PC-9 (cell line): ENCODE data around the gene NUDT9. TPM values are rescaled to one million over a fixed set of nuclear protein-coding genes. Genes with fewer than 3 reads are reported as not detected.
"Not testable (repeated sequence)": the region's sequence is repeated elsewhere in the genome, so short reads cannot be mapped to it uniquely, and the experiment has no call there.

ENCODE experiments used
- BruUV-seq: library from RNA; stranded (reverse); fragments of 400-500 nt; replicated peaks from 2 replicates; lab custom pipeline; 2021; lab: Mats Ljungman, UMichigan
- CTCF ChIA-PET: fragments of 300-600 bp; sonication (Branson Sonifier 250); formaldehyde crosslinking; loops from one replicate; lab custom pipeline; 2022; ENCODE audit warnings: antibody characterized with exemption; lab: Charles Lee
- POLR2A ChIA-PET: fragments of 300-600 bp; sonication (Branson Sonifier 250); formaldehyde crosslinking; loops from one replicate; lab custom pipeline; 2022; ENCODE audit warnings: antibody characterized with exemption; ENCODE audit not compliant: unreplicated experiment; lab: Charles Lee
- DNase-seq, 2 experiments: peaks; one replicate each; pipeline versions ENCODE4 v3.0.0 to v3.0.0-alpha.2; 2015 to 2022; ENCODE audit warnings: mixed read lengths in 1 of 2
- H2AFZ ChIP-seq: fragments of 200-600 bp; sonication (generic); 2 replicates; pipeline ENCODE4 v1.8.1; 2017; ENCODE audit warnings: antibody characterized with exemption
- H3F3A ChIP-seq: fragments of 200-600 bp; sonication (generic); 2 replicates; pipeline ENCODE4 v1.8.1; 2017; ENCODE audit warnings: antibody characterized with exemption, mild to moderate bottlenecking, low read depth; ENCODE audit not compliant: insufficient read depth
- H3K27ac ChIP-seq: fragments of 200-600 bp; sonication (generic); 2 replicates; pipeline ENCODE4 v1.6.1; 2016; ENCODE audit warnings: mixed run types
- H3K27me3 ChIP-seq: fragments of 200-600 bp; sonication (generic); 2 replicates; pipeline ENCODE4 v1.6.1; 2016; ENCODE audit warnings: low read depth, mixed run types; ENCODE audit not compliant: insufficient read depth
- H3K36me3 ChIP-seq: fragments of 200-600 bp; sonication (generic); 2 replicates; pipeline ENCODE4 v1.6.1; 2016; ENCODE audit warnings: low read depth, mixed run types
- H3K4me1 ChIP-seq: fragments of 200-600 bp; sonication (generic); replicated peaks from 2 replicates; pipeline ENCODE4 v1.6.1; 2016; ENCODE audit warnings: mixed run types; ENCODE audit not compliant: insufficient read depth
- H3K4me2 ChIP-seq: fragments of 200-600 bp; sonication (generic); 2 replicates; pipeline ENCODE4 v1.6.1; 2017; ENCODE audit warnings: mixed run types
- H3K4me3 ChIP-seq: fragments of 200-600 bp; sonication (generic); 2 replicates; pipeline ENCODE4 v1.6.1; 2016; ENCODE audit warnings: mixed run types
- H3K79me2 ChIP-seq: fragments of 200-600 bp; sonication (generic); 2 replicates; pipeline ENCODE4 v1.6.1; 2017; ENCODE audit warnings: low read depth, mixed run types
- H3K9me2 ChIP-seq: fragments of 200-600 bp; sonication (generic); 2 replicates; pipeline ENCODE4 v1.8.1; 2017; ENCODE audit warnings: mild to moderate bottlenecking; ENCODE audit not compliant: insufficient read depth
- H3K9me3 ChIP-seq: fragments of 200-600 bp; sonication (generic); 2 replicates; pipeline ENCODE4 v1.8.1; 2016; ENCODE audit warnings: low read depth; ENCODE audit not compliant: insufficient read depth
- H4K20me1 ChIP-seq: fragments of 200-600 bp; sonication (generic); 2 replicates; pipeline ENCODE4 v1.8.1; 2017; ENCODE audit not compliant: insufficient read depth
- EZH2 ChIP-seq: fragments of 200-600 bp; sonication (generic); IDR thresholded peaks from 2 replicates; pipeline ENCODE4 v1.8.0; 2017; ENCODE audit warnings: antibody characterized with exemption, low read depth
- intact Hi-C: fragments of 100-400 bp; cut with micrococcal nuclease; formaldehyde crosslinking; loops from one replicate; pipeline ENCODE4 v1.10.0; 2022; ENCODE audit not compliant: unreplicated experiment
- total RNA-seq: library from RNA; stranded (reverse); gene quantifications from 2 replicates; pipeline ENCODE4 v1.2.3, GENCODE V29; 2021
- TF ChIP-seq, protein P1 (sequence below): fragments of 200-600 bp; sonication (generic); conservative IDR thresholded peaks from 2 replicates; pipeline ENCODE4 v1.6.1; 2017; ENCODE audit warnings: mixed run types, antibody characterized with exemption, mild to moderate bottlenecking, moderate library complexity

NUDT9 gene
- total RNA-seq, 1 experiment from 2014 or later: 14.7 TPM

DNA sequence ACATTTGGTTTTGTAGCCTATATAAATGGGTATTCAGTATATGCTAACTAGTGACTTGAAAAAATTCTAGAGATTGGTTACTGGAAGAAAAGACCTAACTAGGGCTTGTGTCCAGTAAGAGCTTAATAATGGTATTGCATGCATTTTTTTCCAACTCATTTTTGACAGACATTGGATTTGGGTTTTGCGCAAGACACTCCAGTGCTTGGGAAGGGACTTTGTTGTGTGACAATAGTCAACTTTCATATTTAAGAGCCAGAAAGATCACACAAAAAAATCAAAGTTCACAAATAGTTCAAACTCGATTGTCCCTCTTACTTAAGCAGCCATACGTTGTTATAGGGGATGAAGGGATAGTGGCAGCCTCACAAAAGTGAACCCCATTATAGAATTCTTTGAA is 30.2 kb upstream of the NUDT9 start:
- H4K20me1 ChIP-seq: no peaks in the 10 kb centered on the region
- no peak overlapping the region for H2AFZ ChIP-seq
- H3K4me1 ChIP-seq: 0 out of 2 replicates have a peak, but pooled peaks cover 5% of the 10 kb centered on the region
- DNase-seq: no peak
- H3K4me2 ChIP-seq: no peak overlapping the region
- no peak overlapping the region for H3K4me3 ChIP-seq
- no TSS peak for BruUV-seq
- CTCF ChIA-PET: no interaction called here
- POLR2A ChIA-PET: no interaction called here
- TF ChIP-seq, protein P1, sequence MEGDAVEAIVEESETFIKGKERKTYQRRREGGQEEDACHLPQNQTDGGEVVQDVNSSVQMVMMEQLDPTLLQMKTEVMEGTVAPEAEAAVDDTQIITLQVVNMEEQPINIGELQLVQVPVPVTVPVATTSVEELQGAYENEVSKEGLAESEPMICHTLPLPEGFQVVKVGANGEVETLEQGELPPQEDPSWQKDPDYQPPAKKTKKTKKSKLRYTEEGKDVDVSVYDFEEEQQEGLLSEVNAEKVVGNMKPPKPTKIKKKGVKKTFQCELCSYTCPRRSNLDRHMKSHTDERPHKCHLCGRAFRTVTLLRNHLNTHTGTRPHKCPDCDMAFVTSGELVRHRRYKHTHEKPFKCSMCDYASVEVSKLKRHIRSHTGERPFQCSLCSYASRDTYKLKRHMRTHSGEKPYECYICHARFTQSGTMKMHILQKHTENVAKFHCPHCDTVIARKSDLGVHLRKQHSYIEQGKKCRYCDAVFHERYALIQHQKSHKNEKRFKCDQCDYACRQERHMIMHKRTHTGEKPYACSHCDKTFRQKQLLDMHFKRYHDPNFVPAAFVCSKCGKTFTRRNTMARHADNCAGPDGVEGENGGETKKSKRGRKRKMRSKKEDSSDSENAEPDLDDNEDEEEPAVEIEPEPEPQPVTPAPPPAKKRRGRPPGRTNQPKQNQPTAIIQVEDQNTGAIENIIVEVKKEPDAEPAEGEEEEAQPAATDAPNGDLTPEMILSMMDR: no peak
- no peak for TF ChIP-seq EZH2
- no peaks in the 10 kb centered on the region for H3K36me3 ChIP-seq
- H3K79me2 ChIP-seq: peaks cover 15% of the 10 kb centered on the region
- no peak overlapping the region for H3K27ac ChIP-seq
- intact Hi-C loops: no loop called here
- no peaks in the 10 kb centered on the region for H3K27me3 ChIP-seq
- no peaks in the 10 kb centered on the region for H3K9me3 ChIP-seq
- H3F3A ChIP-seq: peaks cover 8% of the 10 kb centered on the region; the same call in 1 of the 2 replicates
- no peaks in the 10 kb centered on the region for H3K9me2 ChIP-seq

DNA sequence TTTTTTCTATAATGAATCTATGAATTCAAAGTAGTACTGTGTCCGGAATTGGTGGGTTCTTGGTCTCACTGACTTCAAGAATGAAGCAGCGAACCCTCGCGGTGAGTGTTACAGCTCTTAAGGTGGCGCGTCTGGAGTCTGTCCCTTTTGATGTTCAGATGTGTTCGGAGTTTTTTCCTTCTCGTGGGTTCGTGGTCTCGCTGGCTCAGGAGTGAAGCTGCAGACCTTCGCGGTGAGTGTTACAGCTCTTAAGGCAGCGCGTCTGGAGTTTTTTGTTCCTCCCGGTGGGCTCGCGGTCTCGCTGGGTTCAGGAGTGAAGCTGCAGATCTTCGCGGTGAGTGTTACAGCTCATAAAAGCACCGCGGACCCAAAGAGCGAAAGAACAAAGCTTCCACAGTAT is 27.3 kb upstream of the NUDT9 start:
- H3K4me3 ChIP-seq, DNase-seq, H3K36me3 ChIP-seq, H2AFZ ChIP-seq, H4K20me1 ChIP-seq, H3K79me2 ChIP-seq, H3K4me2 ChIP-seq, H3K27me3 ChIP-seq, H3K27ac ChIP-seq, H3K9me3 ChIP-seq, H3K4me1 ChIP-seq, H3F3A ChIP-seq, intact Hi-C loops, POLR2A ChIA-PET, BruUV-seq, H3K9me2 ChIP-seq: not testable (repeated sequence)
- CTCF ChIA-PET: interaction anchor here (0.6 kb wide), 1 partner anchor 72 kb away, joined by 4 read pairs; no protein-coding TSS in a partner anchor

DNA sequence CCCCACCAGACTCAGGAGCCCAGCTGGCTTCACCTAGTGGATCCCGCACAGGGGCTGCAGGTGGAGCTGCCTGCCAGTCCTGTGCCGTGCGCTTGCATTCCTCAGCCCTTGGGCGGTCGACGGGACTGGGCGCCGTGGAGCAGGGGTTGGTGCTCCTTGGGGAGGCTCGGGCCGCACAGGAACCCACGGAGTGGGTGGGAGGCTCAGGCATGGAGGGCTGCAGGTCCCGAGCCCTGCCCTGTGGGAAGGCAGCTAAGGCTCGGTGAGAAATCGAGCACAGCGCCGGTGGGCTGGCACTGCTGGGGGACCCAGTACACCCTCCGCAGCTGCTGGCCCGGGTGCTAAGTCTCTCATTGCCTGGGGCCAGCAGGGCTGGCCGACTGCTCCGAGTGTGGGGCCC is 26.5 kb upstream of the NUDT9 start:
- H3K27ac ChIP-seq, H3K27me3 ChIP-seq, H3K4me2 ChIP-seq, DNase-seq, H2AFZ ChIP-seq, POLR2A ChIA-PET, H3K79me2 ChIP-seq, H3K4me1 ChIP-seq, H3F3A ChIP-seq, intact Hi-C loops, BruUV-seq, H4K20me1 ChIP-seq, H3K4me3 ChIP-seq, H3K9me2 ChIP-seq, H3K9me3 ChIP-seq, H3K36me3 ChIP-seq: not testable (repeated sequence)
- CTCF ChIA-PET: interaction anchor here (0.6 kb wide), 1 partner anchor 72 kb away, joined by 4 read pairs; no protein-coding TSS in a partner anchor

DNA sequence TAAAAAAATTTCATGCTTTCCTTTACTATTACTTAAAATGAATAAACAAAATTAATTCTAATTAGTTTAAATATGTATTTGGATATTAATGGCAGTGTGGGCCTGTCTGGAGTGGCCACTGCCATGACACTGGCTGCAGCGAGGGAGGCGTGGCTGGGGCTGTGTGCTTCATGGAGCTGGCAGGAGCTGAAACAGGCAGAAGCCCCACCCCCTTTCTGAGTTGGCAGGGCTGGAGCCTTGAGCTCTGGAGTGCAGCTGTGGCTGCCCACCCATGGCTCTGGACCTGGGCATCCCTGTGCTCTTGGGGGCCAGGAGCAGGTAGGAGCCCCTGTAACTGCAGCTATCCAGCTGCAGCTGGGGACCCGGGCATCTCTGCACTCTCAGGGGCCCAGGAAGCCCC is 23.2 kb upstream of the NUDT9 start:
- TF ChIP-seq, protein P1: no peak
- TF ChIP-seq EZH2: no peak
- no TSS peak for BruUV-seq
- POLR2A ChIA-PET: no interaction called here

More for the DNA sequence above, 23.2 kb upstream of the NUDT9 start:
- Histone ChIP-seq H3K27me3 (no peaks in the 10 kb centered on the region), H3K9me2 (no peaks in the 10 kb centered on the region), H3K36me3 (no peaks in the 10 kb centered on the region), H2AFZ (no peak overlapping the region), H3K4me1 (no peaks in the 10 kb centered on the region), H3K79me2 (no peaks in the 10 kb centered on the region), H3K4me3 (no peak overlapping the region), H3K9me3 (no peaks in the 10 kb centered on the region), H3F3A (no peaks in the 10 kb centered on the region), H3K4me2 (no peak overlapping the region), H3K27ac (no peak overlapping the region), H4K20me1 (no peaks in the 10 kb centered on the region)
- CTCF ChIA-PET: no interaction called here
- intact Hi-C loops: no loop called here
- no peak for DNase-seq
